ENCODE data around the gene DAP.

DNA sequence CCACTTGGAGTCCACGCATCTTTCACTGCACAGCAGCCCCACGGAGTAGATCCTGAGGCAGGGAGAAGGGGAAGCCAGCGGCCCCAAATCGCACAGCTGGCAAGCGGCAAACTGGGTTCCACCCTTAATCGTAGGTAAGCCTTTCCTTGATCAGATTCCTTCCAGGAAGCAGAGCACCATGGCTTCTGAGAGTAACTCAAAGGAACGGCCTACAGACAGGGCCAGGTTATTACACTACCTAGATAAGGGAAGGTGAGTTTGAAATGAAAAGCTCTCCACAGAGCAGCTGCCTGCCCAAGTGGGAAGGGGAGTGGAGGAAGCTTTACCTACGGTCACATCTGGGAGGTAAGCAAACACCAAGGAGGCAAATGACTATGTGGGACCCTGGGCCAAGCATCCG, 7.9 kb downstream of the DAP start:
- TF ChIP-seq RCOR1 (IDR thresholded peaks at IDR 0.05; ENCODE audit: low read depth, low read length) (no peak), CTCF (IDR thresholded peaks at IDR 0.05) (no peak), JUNB (IDR thresholded peaks at IDR 0.05) (no peak), EP300 (IDR thresholded peaks at IDR 0.05) (no peak), POLR2A (IDR thresholded peaks at IDR 0.05; ENCODE audit: low read length) (no peak), CHD4 (IDR thresholded peaks at IDR 0.05; ENCODE audit: borderline replicate concordance) (no peak), MYC (IDR thresholded peaks at IDR 0.05; ENCODE audit: borderline replicate concordance, low read length) (no peak), RFX5 (IDR thresholded peaks at IDR 0.05) (no peak), KDM1A (IDR thresholded peaks at IDR 0.05; ENCODE audit: low read depth) (no peak), PHF8 (IDR thresholded peaks at IDR 0.05; ENCODE audit: borderline replicate concordance, low read depth) (no peak)

Measured in A549 (cell line).